ENCODE measurements around the gene TXNRD2.

- TF ChIP-seq, protein P1, sequence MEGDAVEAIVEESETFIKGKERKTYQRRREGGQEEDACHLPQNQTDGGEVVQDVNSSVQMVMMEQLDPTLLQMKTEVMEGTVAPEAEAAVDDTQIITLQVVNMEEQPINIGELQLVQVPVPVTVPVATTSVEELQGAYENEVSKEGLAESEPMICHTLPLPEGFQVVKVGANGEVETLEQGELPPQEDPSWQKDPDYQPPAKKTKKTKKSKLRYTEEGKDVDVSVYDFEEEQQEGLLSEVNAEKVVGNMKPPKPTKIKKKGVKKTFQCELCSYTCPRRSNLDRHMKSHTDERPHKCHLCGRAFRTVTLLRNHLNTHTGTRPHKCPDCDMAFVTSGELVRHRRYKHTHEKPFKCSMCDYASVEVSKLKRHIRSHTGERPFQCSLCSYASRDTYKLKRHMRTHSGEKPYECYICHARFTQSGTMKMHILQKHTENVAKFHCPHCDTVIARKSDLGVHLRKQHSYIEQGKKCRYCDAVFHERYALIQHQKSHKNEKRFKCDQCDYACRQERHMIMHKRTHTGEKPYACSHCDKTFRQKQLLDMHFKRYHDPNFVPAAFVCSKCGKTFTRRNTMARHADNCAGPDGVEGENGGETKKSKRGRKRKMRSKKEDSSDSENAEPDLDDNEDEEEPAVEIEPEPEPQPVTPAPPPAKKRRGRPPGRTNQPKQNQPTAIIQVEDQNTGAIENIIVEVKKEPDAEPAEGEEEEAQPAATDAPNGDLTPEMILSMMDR (IDR thresholded peaks at IDR 0.05; ENCODE audit: insufficient read depth, low read depth, low read length): no peak
- TF ChIP-seq EZH2 (IDR thresholded peaks at IDR 0.05; ENCODE audit: insufficient read depth, low read length): no peak
Measured at GRCh38 chr22:19962909-19963806, 21.5 kb upstream of the TXNRD2 start.
